RWPE1 (cell line): ENCODE results near the gene ADGRB3.

Experiments used
- CTCF ChIA-PET: fragments of 350-600 bp; sonication (Branson Sonifier 250); formaldehyde crosslinking; extraction: SDS; loops from one replicate; lab custom pipeline; 2021; lab: Yijun Ruan, JAX
- POLR2A ChIA-PET: fragments of 400-600 bp; formaldehyde crosslinking; extraction: SDS; loops from one replicate; lab custom pipeline; 2020; ENCODE audit warnings: antibody characterized with exemption; ENCODE audit not compliant: low non-redundant PET; lab: Yijun Ruan, JAX
- DNase-seq: peaks from one replicate; pipeline ENCODE4 v3.0.0; 2012; ENCODE audit warnings: low spot score
- H3K27ac ChIP-seq: fragments of 450-650 bp; 2 replicates; pipeline ENCODE4 v1.5.1; 2017
- CTCF ChIP-seq: fragments of 450-650 bp; conservative IDR thresholded peaks from 2 replicates; pipeline ENCODE4 v1.5.1; 2017; ENCODE audit warnings: low read depth, mild to moderate bottlenecking

Gene ADGRB3

GRCh38 chr6:69392745-69393144 is 757.7 kb downstream of the ADGRB3 start:
- CTCF ChIA-PET = interaction anchor here (0.6 kb wide), 1 partner anchor 1120 kb away, joined by 6 read pairs; no protein-coding TSS in a partner anchor
- no peak for DNase-seq
- no peak for TF ChIP-seq CTCF
- POLR2A ChIA-PET = no interaction called here
- no peak overlapping the region for H3K27ac ChIP-seq

GRCh38 chr6:69398311-69398710 is 763.2 kb downstream of the ADGRB3 start:
- no peak for DNase-seq
- no peak overlapping the region for H3K27ac ChIP-seq
- ChIA-PET CTCF (no interaction called here), POLR2A (no interaction called here)
- TF ChIP-seq CTCF = no peak

- DNase-seq = no peak
- no peak overlapping the region for H3K27ac ChIP-seq
- ChIA-PET POLR2A (no interaction called here), CTCF (no interaction called here)
- TF ChIP-seq CTCF = no peak
Measured at GRCh38 chr6:69398729-69399128, 763.6 kb downstream of the ADGRB3 start.

GRCh38 chr6:69408886-69409285 is 773.8 kb downstream of the ADGRB3 start:
- no peak overlapping the region for H3K27ac ChIP-seq
- ChIA-PET CTCF (no interaction called here), POLR2A (no interaction called here)
- TF ChIP-seq CTCF = no peak
- DNase-seq = no peak

GRCh38 chr6:69416776-69417175 is 781.7 kb downstream of the ADGRB3 start:
- no peak overlapping the region for H3K27ac ChIP-seq
- CTCF ChIA-PET = no interaction called here
- no peak for DNase-seq
- POLR2A ChIA-PET = no interaction called here
- no peak for TF ChIP-seq CTCF

GRCh38 chr6:69421269-69421668 is 786.2 kb downstream of the ADGRB3 start:
- ChIA-PET POLR2A (no interaction called here), CTCF (no interaction called here)
- H3K27ac ChIP-seq = no peak overlapping the region
- no peak for DNase-seq
- no peak for TF ChIP-seq CTCF

- DNase-seq = no peak
- CTCF ChIA-PET = no interaction called here
- no peak overlapping the region for H3K27ac ChIP-seq
- POLR2A ChIA-PET = no interaction called here
- TF ChIP-seq CTCF = no peak
Measured at GRCh38 chr6:69422020-69422419, 786.9 kb downstream of the ADGRB3 start.
